GM19324 (cell line): ENCODE results near the gene G6PD.
"Not testable (repeated sequence)": the region's sequence is repeated elsewhere in the genome, so short reads cannot be mapped to it uniquely, and the experiment has no call there.

Experiments used
- ATAC-seq: cut with Tn5 transposase; IDR thresholded peaks from one replicate; pipeline ENCODE4 v1.9.1; 2021; ENCODE audit warnings: mild to moderate bottlenecking, moderate library complexity; ENCODE audit not compliant: unreplicated experiment, low FRiP score

The G6PD gene

GRCh38 chrX:154545673-154546274 is 872 bp downstream of the G6PD start:
- no peak for ATAC-seq

DNA sequence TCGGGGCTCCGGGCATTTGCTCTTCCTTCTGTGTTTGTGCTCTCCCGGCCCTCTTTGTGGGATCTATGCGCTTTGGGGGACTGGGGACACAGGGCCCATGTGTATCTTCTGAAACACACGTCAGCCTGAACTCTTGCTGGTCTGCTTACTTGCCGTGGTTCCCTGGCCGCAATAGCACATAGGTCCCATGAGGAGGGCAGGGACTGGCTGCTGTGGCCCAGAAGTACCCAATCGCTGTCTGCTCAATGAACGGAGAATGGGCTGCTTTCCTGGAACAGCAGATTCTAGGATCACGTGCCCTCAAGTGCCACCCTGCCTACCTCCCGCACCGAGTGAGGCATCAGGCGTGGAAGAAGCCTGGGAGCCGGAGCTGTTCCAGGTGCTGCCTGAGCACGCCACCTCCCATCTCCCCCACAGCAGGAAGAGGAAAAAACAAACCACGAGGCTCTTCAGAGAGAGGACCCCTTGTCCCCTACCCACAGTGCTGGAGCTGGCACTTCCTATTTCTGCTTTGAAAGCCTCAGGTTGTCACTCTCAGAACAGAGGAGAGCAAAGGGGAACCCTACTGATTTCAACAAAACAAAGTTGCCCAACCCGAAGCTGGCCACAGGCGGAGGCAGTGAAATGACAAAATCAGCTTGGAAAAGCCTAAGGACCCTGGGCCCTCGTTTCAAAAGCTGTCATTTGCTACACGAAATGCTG is 3.8 kb downstream of the G6PD start:
- ATAC-seq = no peak

DNA sequence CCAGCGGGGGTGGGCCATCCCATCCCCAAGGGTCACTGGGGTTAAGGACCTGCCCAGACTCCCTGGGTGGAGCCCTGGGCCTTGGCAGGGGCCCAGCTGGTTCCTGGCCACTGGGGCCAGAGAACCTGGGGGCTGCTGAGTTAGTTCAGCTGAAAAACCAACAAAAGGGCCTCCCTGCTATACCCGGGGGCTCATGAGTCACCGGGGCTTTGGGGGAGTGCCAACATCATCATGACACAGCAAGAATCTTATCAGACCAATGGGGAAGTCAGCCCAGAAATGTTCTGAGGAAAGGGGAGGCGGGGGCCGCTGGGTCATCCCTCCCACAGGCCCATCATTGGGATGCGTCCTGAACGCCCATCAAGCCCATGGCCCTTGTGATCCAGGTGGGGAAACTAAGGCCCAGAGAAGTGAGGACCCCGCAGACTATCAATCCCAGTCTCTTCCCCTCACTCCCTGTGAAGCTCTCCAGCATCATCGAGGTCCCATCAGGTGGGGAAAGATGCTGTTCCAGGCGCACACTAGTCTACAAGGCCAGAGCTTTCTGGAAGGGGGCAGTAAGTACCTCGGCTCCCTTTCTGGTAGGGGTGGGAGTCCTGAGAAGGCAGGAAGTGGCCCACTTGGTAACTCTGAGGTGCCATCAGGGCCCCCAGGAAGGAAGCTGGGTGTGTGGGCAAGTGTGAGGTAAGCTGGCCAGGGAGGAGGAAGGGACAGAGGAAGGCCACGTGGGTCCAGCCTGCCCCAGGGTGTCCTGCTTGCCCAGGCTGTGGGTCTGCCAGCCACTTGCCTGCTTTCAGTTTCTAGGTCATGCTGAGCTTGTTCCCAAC is 4.5 kb downstream of the G6PD start:
- no peak for ATAC-seq

- ATAC-seq = no peak
Measured at GRCh38 chrX:154541589-154541895, 5.1 kb downstream of the G6PD start.

- no peak for ATAC-seq
Measured at GRCh38 chrX:154540897-154541535, 5.6 kb downstream of the G6PD start.

GRCh38 chrX:154540365-154540764 is 6.3 kb downstream of the G6PD start:
- not testable (repeated sequence) for ATAC-seq

DNA sequence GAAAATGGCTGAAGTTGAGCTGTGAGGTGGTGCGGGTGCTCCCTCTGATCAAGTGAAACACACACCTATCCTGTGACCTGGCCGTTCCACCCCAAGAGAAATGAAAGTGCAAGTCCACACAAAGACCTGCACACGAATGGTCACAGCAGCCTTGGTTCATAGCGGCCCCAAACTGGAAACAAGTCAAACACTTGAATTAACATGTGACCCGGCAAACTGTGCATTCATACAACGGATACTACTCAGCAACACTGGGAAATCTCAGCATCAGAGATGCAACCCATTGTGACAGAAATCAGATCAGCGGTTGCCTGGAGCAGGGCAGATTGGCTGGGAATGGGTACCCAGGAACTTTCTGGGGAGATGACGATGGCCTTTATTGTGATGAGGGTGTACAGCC is 7.6 kb downstream of the G6PD start:
- no peak for ATAC-seq

GRCh38 chrX:154535892-154536291 is 10.8 kb downstream of the G6PD start:
- ATAC-seq = no peak

DNA sequence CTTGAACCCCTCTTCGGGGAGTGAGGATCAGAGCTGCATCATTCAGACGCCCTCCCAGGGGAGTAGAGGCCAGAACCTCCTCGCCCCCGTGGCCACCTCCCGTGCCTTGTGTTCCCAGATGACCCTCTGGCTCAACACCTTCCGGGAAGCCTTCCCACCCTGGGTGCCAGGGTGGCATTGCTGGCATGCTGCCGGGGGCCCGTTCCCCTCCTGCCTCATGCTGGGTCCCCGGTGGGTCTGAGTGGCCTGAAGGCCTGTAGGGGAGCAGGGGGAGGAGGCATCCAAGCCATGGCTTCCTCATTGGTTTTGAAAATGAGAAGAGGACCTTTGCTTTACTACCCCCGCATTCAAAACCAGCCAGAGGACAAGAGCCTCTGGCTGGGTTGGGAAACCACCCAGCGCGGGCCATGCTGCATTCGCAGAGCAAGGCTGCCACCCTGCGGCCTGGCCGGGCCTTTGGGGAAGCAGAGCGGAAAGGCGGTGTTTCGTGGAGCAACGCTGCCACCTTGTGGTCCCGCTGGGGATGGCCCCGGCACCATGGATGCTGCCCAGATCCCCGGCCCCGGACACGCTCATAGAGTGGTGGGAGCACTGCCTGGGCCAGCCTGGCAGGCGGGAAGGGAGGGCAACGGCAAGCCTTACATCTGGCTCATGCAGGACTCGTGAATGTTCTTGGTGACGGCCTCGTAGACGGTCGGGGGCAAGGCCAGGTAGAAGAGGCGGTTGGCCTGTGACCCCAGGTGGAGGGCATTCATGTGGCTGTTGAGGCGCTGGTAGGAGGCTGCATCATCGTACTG is 11.9 kb downstream of the G6PD start:
- ATAC-seq = peak; percentile 88

GRCh38 chrX:154532690-154533089 is 14.0 kb downstream of the G6PD start:
- ATAC-seq = no peak

DNA sequence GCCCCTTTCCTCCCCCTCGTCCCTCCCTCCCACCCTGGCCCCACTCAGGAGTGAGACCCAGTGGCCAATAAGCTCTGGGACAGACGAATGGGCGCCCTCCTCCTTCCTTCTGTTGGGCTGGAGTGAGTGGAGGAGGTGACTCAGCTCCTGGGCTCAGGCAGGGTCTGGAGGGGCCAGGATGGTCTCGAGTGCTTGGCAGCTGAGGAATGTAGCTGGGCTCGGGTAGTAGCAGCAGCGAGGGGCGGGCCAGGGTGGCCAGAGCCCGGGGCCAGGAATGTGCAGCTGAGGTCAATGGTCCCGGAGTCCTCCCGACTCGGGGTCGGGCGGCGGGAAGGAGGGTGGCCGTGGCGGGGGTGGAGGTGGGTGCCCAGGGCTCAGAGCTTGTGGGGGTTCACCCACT is 15.0 kb downstream of the G6PD start:
- ATAC-seq = no peak

GRCh38 chrX:154530286-154530685 is 16.4 kb downstream of the G6PD start:
- no peak for ATAC-seq

GRCh38 chrX:154529206-154529612 is 17.4 kb downstream of the G6PD start:
- ATAC-seq = no peak

GRCh38 chrX:154526901-154527675 is 19.6 kb downstream of the G6PD start:
- no peak for ATAC-seq

DNA sequence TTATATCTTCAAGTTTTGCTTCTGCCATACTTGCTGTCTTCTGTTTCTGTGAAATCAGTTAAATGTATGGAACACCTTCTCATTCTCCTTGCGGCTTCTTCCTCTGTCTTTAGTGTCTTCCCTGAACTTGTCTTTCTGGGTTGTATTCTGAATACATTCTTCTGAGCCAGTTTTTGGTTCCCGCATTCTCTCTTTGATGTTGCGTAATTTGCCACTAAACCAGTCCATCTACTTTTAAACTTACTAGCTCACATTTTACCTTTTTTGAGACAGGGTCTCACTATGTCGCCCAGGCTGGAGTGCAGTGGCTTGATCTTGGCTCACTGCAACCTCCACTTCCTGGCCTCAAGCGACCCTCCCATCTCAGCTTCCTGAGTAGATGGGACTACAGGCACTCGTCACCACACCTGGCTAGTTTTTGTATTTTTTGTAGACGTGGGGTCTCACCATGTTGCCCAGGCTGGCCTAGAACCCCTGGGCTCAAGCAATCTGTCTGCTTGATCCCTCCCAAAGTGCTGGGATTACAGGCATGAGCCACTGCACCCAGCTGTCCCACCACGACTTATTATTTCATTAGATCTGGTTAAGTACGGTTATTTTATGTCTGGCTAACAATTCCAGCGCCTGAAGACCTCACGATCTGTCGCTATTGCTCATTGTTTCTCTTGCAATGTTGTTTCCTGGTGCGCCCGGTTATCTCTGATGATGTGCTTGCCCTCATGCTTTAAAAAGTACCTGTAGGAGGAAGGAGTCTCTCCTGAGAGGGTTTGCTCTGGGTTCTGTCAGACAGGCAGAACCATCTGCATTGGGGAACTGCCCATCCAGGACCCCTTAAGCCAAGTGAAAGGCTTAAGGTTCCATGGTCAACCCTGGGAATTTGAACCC is 20.8 kb downstream of the G6PD start:
- no peak for ATAC-seq

DNA sequence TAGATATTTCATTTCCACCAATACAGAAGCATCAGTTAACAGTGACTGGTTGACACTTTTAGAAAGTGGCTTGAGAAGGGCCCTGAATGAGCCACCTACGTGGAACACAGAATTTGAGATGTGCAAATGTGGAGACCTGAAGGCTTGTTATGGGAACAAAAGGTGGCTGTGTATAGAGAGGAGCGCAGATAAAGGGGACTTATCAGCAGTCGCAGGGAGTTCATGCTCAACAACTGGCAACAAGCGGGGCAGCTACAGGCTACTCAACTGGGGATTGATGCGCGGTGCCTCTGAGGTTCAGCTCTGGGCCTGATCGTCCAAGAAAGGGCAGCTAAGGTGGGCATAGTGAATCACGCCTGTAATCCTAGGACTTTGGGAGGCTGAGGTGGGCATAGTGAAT is 27.3 kb downstream of the G6PD start:
- ATAC-seq = no peak

DNA sequence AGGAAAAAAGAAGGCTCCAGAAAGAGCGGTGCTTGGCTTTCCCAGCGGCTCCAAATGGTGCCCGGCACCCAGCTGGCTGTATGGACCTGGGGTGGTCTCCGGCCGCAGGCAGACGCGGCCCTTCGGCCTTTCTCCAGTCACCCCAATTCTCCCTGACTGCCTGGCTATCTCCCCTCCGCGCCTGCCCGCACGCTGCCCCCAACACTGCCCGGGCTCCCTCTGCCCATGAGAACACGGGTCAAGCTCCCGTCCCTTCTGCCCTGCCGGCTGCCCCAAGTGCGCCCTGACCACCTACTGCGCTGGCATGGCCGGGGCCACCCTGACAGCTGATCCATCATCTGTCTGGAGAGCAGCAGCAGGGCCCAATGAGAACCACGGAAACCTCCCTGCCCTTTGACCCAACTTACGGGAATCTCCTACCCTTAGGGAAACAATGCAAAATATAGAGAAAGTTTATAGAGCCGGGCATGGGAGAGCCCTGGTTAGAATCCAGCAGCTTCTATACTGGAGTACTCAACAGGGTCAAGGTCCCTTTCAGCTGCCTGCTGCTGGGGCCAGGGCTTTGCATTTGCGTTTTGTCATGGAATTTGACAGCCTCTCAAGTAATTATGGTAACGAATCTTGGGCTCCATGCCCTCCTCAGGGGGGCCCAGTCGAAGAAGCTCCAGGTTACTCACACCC is 29.4 kb downstream of the G6PD start:
- ATAC-seq = no peak

DNA sequence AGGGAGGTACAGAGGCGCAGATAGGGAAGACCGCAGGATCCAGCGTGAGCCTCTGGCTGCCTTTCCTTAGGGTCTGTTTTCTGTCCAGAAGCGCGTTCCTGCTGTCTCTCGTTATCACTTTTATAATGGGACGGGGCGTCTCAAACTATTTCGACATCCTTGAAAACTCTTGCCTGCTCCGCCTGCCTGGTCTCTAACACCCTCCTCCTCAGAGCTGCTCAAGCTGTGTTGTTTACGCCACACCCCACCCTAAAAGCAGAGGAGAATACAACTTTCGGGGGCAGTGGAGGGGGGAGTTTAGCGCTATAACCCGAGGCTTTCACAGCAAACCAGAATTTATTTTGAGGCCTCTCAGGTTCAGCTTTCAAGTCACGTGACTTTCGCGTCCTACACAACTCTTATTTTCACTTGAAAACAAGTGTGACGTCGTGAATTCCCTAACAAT is 30.0 kb downstream of the G6PD start:
- ATAC-seq = peak; percentile 7
